ENCODE measurements around the gene PDIA5.

- TF ChIP-seq CTCF (IDR thresholded peaks at IDR 0.05) (no peak), EZH2 (IDR thresholded peaks at IDR 0.05; ENCODE audit: borderline replicate concordance, insufficient read depth, low read depth, low read length, poor library complexity, severe bottlenecking) (no peak)
Measured at GRCh38 chr3:123202451-123202850, 135.6 kb downstream of the PDIA5 start.
